CD4-positive, alpha-beta T cell (primary cell): ENCODE measurements around the gene ABHD16A. TPM values are rescaled to one million over a fixed set of nuclear protein-coding genes. Genes with fewer than 3 reads are reported as not detected.

Source experiments
- ATAC-seq: fragments of 200-7000 bp; cut with Tn5 transposase; one replicate; pipeline ENCODE4 v1.10.0; 2022; ENCODE audit warnings: mild to moderate bottlenecking; ENCODE audit not compliant: poor library complexity
- CTCF ChIA-PET: fragments of 350-600 bp; sonication (Branson Sonifier 250); formaldehyde crosslinking; loops from one replicate; lab custom pipeline; 2021; ENCODE audit warnings: antibody characterized with exemption, inconsistent platforms; lab: Charles Lee
- POLR2A ChIA-PET: fragments of 350-600 bp; sonication (Branson Sonifier 250); formaldehyde crosslinking; loops from one replicate; lab custom pipeline; 2021; ENCODE audit warnings: antibody characterized with exemption, inconsistent platforms; lab: Charles Lee
- DNase-seq, 14 experiments: peaks; one replicate each; pipeline ENCODE4 v3.0.0-alpha.2; 2013 to 2020; ENCODE audit warnings: mixed read lengths in 2 of 14
- H3K27ac ChIP-seq, 2 donors: one replicate each; pipeline versions ENCODE4 v1.5.1 to v1.7.0; 2013; ENCODE audit warnings: low read length in 2 of 2, low read depth in 1 of 2, mild to moderate bottlenecking in 1 of 2
- H3K27me3 ChIP-seq, 2 experiments: 1 replicate in 1 of 2; 2 replicates in 1 of 2; pipeline versions ENCODE4 v1.6.1 to v1.7.0; 2013; ENCODE audit warnings: low read length in 2 of 2, control low read depth in 1 of 2, mild to moderate bottlenecking in 1 of 2, moderate library complexity in 1 of 2; ENCODE audit not compliant: insufficient read depth in 2 of 2, control insufficient read depth in 1 of 2
- H3K36me3 ChIP-seq: one replicate; pipeline ENCODE4 v1.6.1; 2013; ENCODE audit warnings: low read length, control low read depth; ENCODE audit not compliant: insufficient read depth
- H3K4me1 ChIP-seq: one replicate; pipeline ENCODE4 v1.6.1; 2013; ENCODE audit warnings: low read length, control low read depth; ENCODE audit not compliant: insufficient read depth
- H3K4me3 ChIP-seq: one replicate; pipeline ENCODE4 v1.5.1; 2013; ENCODE audit warnings: mild to moderate bottlenecking, low read length, moderate library complexity
- H3K9me3 ChIP-seq, 2 experiments: 1 replicate in 1 of 2; 2 replicates in 1 of 2; pipeline versions ENCODE4 v1.6.1 to v1.7.0; 2013; ENCODE audit warnings: low read length in 2 of 2, mild to moderate bottlenecking in 2 of 2, control low read depth in 1 of 2, moderate library complexity in 1 of 2; ENCODE audit not compliant: control insufficient read depth in 1 of 2, insufficient read depth in 1 of 2
- H3K27ac Mint-ChIP-seq: one replicate; pipeline ENCODE4 v1.8.0; 2020; ENCODE audit warnings: mixed read lengths
- H3K27me3 Mint-ChIP-seq: one replicate; pipeline ENCODE4 v1.8.0; 2021; ENCODE audit warnings: mixed read lengths
- H3K36me3 Mint-ChIP-seq: one replicate; pipeline ENCODE4 v1.8.0; 2021; ENCODE audit warnings: low read depth, mixed read lengths
- H3K4me1 Mint-ChIP-seq: one replicate; pipeline ENCODE4 v1.8.0; 2021; ENCODE audit warnings: low read depth, mixed read lengths
- H3K4me3 Mint-ChIP-seq: one replicate; pipeline ENCODE4 v1.8.0; 2020; ENCODE audit warnings: mild to moderate bottlenecking, mixed read lengths
- H3K9me3 Mint-ChIP-seq: one replicate; pipeline ENCODE4 v1.8.0; 2020; ENCODE audit warnings: mixed read lengths
- intact Hi-C, 2 experiments: fragments of 100-400 bp; cut with DNase I in 1 of 2; cut with micrococcal nuclease in 1 of 2; formaldehyde crosslinking; loops; one replicate each; pipeline versions ENCODE4 v1.15.1 to v1.9.0; 2023 to 2025; cut with DNase I, micrococcal nuclease
- total RNA-seq, 174 experiments: library from RNA in 2 of 174; stranded (reverse) in 2 of 174; gene quantifications; one replicate each; pipeline ENCODE4 v1.2.3 and lab custom pipeline; 2021 to 2026
- TF ChIP-seq, protein P1 (sequence below): fragments of 200-600 bp; IDR thresholded peaks from one replicate; pipeline ENCODE4 v1.8.0; 2022; ENCODE audit warnings: antibody characterized with exemption, mild to moderate bottlenecking

Gene ABHD16A
- total RNA-seq, 2 experiments from 2014 or later, result 52.3 to 59.3 TPM

DNA sequence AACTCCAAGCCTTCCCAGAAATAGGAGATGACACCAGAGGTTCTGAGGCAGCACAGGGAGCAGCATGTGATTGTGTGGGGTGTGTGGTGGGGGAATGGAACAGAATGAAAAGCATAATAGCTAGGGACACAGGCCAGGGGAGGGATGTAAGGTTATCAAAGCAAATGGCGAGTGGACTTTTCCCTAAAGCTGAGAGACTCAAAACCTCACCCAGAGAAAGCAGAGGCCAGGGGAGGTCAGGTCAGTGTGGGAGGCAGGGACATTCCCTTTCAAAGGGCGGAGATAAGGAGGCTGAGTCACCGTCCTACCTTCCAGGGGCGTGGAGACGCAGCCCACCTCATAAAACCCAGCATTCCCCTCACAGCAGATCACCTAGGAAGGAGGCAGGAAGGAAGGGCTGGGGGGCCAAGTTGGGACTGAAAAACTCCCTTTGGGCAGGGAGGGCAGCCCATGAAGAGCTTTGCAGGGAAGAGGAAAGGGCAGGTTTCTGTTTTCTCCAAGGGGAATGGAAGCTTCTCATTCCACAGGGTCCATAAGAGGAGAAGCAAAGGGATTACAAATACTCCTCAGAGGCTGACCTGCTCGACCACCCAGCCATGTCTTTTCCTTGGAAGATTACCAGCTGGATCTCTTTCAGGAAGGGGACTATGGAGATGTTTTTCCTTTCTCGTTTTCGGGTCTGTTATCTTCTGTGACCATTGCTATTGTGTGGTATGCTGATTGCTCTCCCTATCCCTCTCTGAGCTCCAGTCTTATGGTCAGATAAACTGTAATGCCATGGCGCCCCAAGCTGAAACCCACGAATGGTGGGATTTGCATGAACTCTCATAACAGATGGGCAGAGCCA, 12.7 kb downstream of the ABHD16A start:
- H3K9me3 ChIP-seq, result no peaks in the 10 kb centered on the region
- H3K4me1 ChIP-seq, result no peaks in the 10 kb centered on the region
- ChIA-PET POLR2A (no interaction called here), CTCF (interaction anchor here (0.5 to 0.7 kb wide), 3 partner anchors 30 to 239 kb away, joined by 3 read pairs; partner anchors contain the start of gene C6orf47)
- Mint-ChIP-seq H3K4me3 (no peak overlapping the region), H3K4me1 (no peaks in the 10 kb centered on the region), H3K36me3 (peaks cover 88% of the 10 kb centered on the region), H3K27me3 (no peaks in the 10 kb centered on the region), H3K27ac (no peak overlapping the region), H3K9me3 (no peaks in the 10 kb centered on the region)
- DNase-seq, result no peak
- H3K36me3 ChIP-seq, result peaks cover 83% of the 10 kb centered on the region
- no peak overlapping the region for H3K27ac ChIP-seq
- intact Hi-C loops, result no loop called here
- no peaks in the 10 kb centered on the region for H3K27me3 ChIP-seq
- ATAC-seq, result no peak
- H3K4me3 ChIP-seq, result no peak overlapping the region
- TF ChIP-seq, protein P1, sequence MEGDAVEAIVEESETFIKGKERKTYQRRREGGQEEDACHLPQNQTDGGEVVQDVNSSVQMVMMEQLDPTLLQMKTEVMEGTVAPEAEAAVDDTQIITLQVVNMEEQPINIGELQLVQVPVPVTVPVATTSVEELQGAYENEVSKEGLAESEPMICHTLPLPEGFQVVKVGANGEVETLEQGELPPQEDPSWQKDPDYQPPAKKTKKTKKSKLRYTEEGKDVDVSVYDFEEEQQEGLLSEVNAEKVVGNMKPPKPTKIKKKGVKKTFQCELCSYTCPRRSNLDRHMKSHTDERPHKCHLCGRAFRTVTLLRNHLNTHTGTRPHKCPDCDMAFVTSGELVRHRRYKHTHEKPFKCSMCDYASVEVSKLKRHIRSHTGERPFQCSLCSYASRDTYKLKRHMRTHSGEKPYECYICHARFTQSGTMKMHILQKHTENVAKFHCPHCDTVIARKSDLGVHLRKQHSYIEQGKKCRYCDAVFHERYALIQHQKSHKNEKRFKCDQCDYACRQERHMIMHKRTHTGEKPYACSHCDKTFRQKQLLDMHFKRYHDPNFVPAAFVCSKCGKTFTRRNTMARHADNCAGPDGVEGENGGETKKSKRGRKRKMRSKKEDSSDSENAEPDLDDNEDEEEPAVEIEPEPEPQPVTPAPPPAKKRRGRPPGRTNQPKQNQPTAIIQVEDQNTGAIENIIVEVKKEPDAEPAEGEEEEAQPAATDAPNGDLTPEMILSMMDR, result no peak

DNA sequence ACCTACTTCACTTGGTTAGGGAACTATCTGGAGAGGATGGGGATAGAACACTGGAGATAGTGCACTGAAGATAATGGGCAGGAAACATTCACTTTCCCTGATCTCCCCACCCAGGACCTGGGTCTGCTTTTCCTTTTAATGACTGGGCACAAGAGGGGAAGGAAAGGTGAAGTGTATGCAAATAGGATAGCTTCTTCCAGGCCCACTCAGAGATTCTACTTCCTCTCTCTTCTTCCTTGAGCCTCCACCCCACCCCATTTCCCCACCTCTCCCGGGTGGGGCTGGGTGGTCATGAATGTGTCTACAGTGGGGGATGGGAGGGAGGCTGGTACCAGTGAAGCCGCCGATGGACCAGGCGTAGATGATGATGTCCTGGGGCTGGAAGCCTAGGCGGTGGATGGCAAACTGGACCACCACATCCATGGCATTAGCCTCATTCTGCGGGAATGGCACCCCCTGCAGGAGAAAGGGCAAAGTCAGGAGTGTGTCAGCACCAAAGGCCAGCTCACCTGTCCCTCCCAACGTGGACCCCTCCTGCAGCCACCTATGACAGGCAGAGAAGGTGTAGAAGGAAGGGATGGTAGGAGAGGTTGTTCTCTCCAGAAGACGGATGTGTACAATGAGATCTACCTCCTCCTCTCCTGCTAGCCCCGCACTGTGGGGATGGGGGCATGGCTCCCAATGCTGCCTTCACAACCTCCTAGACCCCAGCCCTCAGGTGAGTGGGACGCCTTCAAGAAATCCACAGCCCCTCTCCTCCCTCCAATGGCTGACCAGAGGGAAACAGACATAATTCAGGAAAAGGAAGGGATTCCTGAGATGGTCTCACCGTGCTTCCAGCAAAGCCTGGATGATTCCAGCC, 13.6 kb downstream of the ABHD16A start:
- H3K9me3 Mint-ChIP-seq, result no peaks in the 10 kb centered on the region
- H3K27ac Mint-ChIP-seq, result no peak overlapping the region
- TF ChIP-seq, protein P1, result peak; percentile 19
- DNase-seq (peak in 3 of 14 experiments; percentile 11 to 41 (median 31)), ATAC-seq (no peak)
- no peak overlapping the region for H3K27ac ChIP-seq
- peaks cover 75% of the 10 kb centered on the region for H3K36me3 ChIP-seq
- CTCF ChIA-PET, result interaction anchor here (0.6 kb wide), 1 partner anchor 29 kb away, joined by 3 read pairs; the partner anchor contains the start of gene C6orf47
- no peaks in the 10 kb centered on the region for H3K4me1 ChIP-seq
- intact Hi-C loops, result no loop called here
- H3K4me3 Mint-ChIP-seq, result no peak overlapping the region
- H3K4me1 Mint-ChIP-seq, result no peaks in the 10 kb centered on the region
- POLR2A ChIA-PET, result interaction anchor here (1.0 kb wide), 1 partner anchor 37 kb away, joined by 3 read pairs; the partner anchor contains the start of gene BAG6
- peaks cover 79% of the 10 kb centered on the region for H3K36me3 Mint-ChIP-seq
- H3K27me3 Mint-ChIP-seq, result no peaks in the 10 kb centered on the region
- no peaks in the 10 kb centered on the region for H3K27me3 ChIP-seq
- H3K4me3 ChIP-seq, result no peak overlapping the region
- no peaks in the 10 kb centered on the region for H3K9me3 ChIP-seq

DNA sequence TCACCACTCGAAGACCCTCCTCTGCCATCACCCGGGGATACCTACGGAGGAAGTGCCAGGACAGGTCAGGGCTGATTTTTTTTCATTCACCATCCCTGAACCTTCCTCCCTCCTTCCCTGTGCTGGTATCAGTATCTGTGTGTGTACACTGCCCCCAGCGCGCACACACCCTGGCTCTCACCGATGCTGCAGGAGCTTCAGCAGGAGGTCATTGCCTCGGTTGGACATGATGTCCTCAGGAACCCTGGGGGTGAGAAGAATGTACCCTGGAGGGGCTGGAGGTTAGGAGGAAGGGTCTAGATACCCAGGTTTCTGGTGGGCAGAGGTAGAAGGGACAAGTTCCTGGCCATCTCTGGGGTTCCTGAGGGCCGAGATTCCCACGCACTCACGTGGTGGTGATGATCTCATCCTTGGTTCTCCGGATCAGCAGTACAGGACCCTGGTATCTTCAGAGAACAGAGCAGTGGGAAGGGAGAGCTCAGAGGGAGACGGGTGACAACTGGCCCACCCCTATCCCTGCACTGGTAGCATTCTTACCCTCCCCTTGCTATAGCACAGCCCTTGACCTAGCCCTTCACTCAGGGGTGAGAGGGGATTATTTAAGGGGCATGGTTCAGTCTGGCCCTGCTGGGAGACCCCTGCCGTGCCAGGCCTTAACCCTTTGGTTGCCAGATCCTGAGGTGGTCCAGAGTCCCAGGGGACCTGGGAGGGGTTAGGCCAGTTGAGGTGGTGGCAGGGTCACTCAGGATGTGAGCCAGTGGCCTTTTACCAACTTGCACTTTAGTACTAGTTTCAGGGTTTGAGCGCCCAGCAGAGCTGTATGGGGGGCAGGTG, 15.0 kb downstream of the ABHD16A start:
- TF ChIP-seq, protein P1, result no peak
- H3K4me3 Mint-ChIP-seq, result no peak overlapping the region
- H3K4me1 Mint-ChIP-seq, result no peaks in the 10 kb centered on the region
- Histone ChIP-seq H3K4me3 (no peak overlapping the region), H3K4me1 (no peaks in the 10 kb centered on the region), H3K27me3 (no peaks in the 10 kb centered on the region), H3K36me3 (peaks cover 65% of the 10 kb centered on the region), H3K27ac (no peak overlapping the region), H3K9me3 (no peaks in the 10 kb centered on the region)
- intact Hi-C loops, result no loop called here
- CTCF ChIA-PET, result no interaction called here
- POLR2A ChIA-PET, result interaction anchor here (1.0 kb wide), 1 partner anchor 36 kb away, joined by 3 read pairs; the partner anchor contains the start of gene BAG6
- no peaks in the 10 kb centered on the region for H3K27me3 Mint-ChIP-seq
- DNase-seq (no peak), ATAC-seq (no peak)
- H3K36me3 Mint-ChIP-seq, result peaks cover 68% of the 10 kb centered on the region
- H3K9me3 Mint-ChIP-seq, result no peaks in the 10 kb centered on the region
- H3K27ac Mint-ChIP-seq, result no peak overlapping the region
